Activated T-cell treated with anti-CD3 and anti-CD28 coated beads, Interleukin-2, amount 50 U/mL, for 48 hours (primary cell): ENCODE results near the gene DNAH12.
"Not testable (repeated sequence)": the region's sequence is repeated elsewhere in the genome, so short reads cannot be mapped to it uniquely, and the experiment has no call there.

Experiments used
- DNase-seq, 2 experiments: peaks; one replicate each; pipeline ENCODE4 v3.0.0-alpha.2; 2020

Gene DNAH12

GRCh38 chr3:57411715-57412114, 132.4 kb downstream of the DNAH12 start:
- no peak for DNase-seq

DNA sequence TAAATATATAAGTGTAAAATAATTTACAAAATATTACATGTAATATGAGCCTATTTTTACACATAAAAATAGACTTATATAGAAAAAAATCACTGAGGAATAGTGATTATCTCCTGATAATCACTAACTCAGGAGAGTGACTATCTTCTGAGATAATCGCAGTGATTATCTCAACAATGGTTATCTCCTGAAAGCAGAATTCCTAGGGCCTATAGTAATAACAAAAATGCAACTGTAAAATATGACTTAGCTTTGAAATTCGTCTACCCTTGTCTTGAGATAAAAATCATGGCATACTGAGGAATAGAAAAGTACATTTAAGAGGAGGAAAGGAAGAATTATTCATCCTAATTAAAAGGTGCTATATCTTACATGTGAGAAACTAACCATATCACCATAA, 134.7 kb downstream of the DNAH12 start:
- no peak for DNase-seq

DNA sequence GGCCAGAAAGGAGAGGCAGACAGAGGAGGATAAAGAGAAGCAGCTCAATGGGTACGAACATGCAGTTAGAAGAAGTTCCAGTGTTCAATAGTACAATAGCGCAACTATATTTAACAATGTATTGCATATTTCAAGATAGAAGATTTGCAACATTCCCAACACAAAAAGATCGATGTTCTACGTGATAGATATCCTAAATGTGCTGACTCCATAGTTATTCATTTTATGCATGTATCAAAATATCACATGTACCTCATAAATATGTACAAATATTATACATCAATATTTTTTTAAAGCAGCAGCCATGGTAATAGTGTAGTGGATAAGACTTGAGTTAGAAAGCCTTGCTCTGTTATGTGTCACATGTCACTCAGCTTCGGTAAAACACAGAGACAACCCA, 141.5 kb downstream of the DNAH12 start:
- DNase-seq = no peak

DNA sequence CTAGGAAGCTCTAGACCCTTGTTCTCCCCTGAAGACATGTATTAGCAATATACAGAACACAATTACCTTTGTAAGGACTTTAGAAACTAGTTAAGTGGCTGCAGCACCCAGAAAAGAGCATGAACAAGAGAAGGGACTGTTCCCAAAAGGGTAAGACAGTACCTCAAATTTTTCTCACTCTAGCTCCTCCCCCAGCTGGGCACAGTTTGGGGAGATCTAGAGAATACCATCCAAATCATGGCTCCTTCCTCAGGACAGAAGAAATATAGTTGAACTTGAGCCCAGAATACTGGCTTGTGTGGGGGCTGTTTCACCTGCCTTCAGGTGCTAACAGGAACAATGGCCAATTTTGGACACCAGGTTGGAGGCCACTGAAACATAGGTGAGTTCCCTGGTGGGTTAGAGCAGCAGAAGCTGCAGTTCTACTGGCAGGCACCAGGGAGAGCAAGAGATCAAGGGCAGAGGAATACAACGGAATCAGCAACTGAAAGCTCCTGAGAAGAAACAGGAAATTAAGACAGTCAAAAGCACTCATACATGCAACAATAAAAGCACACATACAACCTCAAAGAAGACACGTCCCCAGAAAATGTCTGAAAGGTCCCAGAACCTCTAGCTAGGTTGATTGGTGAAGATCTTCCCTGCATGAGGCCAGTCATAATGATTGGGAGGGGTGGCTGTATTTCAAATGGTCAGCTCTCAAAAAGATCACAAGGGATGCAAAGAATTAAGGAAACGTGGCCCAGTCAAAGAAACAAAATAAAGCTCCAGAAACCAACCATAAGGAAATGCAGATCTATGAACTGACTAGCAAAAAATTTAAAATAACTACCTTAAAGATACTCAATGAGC, 146.7 kb downstream of the DNAH12 start:
- DNase-seq = peak; percentile 61 to 69

GRCh38 chr3:57393977-57394376, 150.2 kb downstream of the DNAH12 start:
- no peak for DNase-seq

DNA sequence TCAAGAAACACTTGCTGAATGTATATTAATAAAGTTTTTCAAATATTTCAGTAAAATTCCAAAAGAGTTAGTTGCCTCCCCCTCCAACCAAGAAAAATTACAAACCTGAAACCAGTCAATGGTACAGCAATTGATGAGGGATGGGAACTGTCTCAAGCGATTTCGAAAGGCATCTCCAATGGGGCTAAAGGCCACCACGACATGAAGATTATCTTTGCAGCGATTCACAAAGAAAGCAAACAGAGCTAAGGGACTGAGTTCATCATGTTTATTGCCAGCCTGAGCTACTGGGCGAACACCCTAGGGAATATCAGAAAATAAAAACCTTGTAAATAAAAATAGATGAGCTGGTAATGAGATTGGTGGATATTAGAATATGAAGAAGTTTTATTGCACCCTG, 152.4 kb downstream of the DNAH12 start:
- no peak for DNase-seq

DNA sequence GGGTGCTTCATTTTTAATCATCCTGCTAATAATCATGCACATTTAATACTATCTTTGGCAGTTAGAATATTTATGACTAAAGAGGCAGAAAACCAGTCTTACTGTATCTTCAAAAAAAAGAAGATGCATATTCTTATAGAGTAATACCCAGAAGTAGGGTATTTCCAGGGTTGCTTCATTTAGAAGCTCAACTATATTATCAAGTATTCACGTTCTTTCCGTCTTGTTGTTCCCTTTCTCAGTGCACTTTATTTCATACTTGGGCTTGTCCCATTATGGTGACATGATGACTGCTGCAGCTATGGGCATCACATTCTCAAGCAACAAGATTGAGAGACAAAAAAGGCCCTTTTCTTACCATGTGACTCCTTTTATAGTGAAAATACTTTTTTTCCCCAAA, 154.9 kb downstream of the DNAH12 start:
- DNase-seq = no peak

DNA sequence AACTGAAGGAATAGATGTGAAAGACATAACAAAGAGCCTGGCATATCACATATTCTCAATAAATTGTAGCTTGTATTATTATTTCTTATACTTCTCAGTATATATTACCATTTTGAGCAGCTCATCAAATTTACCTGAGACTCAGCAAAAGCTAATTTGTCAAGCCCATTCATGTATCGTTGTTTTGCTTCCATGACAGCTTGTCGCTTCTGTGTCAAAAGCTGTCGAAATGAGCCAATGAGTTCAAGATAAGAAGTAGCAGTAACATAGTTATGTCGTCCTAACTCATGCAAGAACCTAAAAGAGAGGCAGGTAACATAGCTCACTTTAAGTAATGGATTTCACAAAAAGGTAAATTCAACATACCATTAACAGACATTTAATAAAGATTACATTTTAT, 157.8 kb downstream of the DNAH12 start:
- DNase-seq = no peak

GRCh38 chr3:57385498-57385897, 158.6 kb downstream of the DNAH12 start:
- no peak for DNase-seq

GRCh38 chr3:57383838-57384237, 160.3 kb downstream of the DNAH12 start:
- no peak for DNase-seq

- no peak for DNase-seq
Measured at GRCh38 chr3:57383406-57383805, 160.7 kb downstream of the DNAH12 start.

- no peak for DNase-seq
Measured at GRCh38 chr3:57382933-57383332, 161.2 kb downstream of the DNAH12 start.

GRCh38 chr3:57370341-57370740, 173.8 kb downstream of the DNAH12 start:
- DNase-seq = no peak

DNA sequence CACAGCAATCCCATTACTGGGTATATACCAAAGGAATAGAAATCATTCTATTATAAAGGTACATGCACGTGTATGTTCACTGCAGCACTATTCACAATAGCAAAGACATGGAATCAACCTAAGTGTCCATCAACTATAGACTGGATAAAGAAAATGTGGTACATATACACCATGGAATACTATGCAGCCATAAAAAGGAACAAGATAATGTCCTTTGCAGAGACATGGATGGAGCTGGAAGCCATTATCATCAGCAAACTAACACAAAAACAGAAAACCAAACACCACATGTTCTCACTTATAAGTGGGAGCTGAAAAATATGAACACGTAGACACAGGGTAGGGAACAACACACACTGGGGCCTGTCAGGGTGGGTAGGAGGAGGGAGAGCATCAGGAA, 179.1 kb downstream of the DNAH12 start:
- not testable (repeated sequence) for DNase-seq

DNA sequence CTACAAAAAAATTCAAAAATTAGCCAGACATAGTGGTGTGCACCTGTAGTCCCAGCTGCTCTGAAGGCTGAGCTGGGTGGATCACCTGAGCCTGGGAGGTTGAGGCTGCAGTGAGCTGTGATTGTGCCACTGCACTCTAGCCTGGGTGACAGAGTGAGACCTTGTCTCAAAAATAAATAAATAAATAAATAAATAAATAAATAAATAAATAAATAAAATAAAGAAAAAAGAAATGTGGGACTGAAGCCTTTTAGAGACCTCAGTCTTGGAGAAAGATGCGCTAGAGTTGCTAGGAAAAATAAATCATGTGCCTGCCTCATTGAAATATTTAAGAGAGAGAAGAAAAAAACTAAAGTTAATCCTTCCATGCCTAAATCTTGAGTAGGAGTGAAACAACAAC, 187.9 kb downstream of the DNAH12 start:
- DNase-seq = not testable (repeated sequence)

GRCh38 chr3:57354768-57355167, 189.4 kb downstream of the DNAH12 start:
- no peak for DNase-seq

GRCh38 chr3:57350271-57350670, 193.9 kb downstream of the DNAH12 start:
- DNase-seq = no peak

GRCh38 chr3:57339071-57339642, 205.0 kb downstream of the DNAH12 start:
- not testable (repeated sequence) for DNase-seq

GRCh38 chr3:57338272-57339070, 205.7 kb downstream of the DNAH12 start:
- DNase-seq = not testable (repeated sequence)

DNA sequence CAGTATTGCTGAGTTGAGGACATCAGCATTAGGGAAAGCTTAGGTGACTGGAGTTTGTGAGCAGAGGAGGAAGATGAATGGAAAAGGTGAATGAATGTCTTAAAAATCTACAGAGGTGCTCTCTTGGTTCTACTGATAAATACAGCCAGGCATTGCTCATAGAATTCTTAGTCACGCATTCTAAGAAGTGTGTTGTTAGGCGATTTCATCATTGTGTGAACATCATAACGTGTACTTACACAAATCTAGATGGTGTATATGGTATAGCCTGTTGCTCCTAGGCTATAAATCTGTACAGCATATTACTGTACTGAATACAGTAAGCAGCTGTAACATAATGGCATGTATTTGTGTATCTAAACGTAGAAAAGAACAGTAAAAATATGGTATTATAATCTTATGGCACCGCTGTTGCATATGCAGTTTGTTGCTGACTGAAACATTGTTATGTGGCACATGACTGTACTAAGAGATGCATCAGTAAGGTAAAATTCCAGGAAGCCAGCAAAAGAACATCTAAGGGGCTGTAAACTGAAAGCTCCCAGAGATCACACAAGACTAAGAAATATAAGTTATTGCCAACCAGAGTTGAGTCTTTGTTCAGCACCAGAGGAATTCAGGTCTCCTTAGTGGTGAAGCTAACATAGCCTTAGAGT, 208.7 kb downstream of the DNAH12 start:
- DNase-seq = no peak

DNA sequence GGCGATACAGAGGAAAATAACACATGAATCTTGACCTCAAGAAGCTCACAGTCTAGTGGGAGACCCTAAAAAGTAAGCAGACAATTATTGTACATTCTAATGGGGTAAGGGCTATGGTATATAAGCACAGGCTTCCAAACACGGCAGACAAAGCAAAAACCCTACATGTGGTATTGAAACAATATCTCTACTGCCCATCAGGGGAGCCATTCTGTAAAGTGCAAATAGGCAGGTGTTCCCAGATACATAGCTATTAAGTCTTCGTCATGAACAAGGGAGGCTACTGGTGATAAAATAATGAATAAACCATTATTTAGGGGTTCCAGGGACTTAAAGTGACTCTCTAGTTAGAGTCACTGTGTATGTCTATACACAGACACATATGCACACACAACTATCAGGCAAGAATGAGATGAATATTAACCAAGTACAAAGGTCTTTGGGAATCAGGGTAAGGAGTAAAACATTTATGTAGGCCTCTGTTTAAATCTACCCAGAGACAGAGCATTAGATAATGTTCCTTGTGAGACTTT, 213.0 kb downstream of the DNAH12 start:
- DNase-seq = no peak

- DNase-seq = not testable (repeated sequence)
Measured at GRCh38 chr3:57326498-57326897, 217.6 kb downstream of the DNAH12 start.

DNA sequence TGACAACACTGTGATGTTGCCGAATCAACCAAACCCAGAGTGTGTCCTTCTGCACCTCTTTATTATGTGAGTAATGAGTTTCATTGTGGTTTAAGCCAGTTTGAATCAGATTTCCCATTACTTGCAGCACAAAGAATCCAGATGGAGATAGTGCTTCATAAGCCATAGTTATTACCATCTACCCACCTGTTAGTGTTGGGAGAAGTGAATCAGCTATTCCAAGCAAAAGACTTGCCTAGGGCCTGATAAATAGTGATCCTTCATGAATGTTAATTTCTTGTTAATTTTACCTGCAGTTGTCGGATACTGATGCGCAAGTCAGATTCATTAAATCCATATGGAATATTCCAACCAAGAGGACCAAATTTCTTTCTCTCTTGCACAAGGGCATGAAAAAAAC, 229.9 kb downstream of the DNAH12 start:
- DNase-seq = no peak
